Astrocyte (in vitro differentiated cells and primary cell): ENCODE measurements around the gene SRPK1.

Experiments used
- CTCF ChIP-seq: IDR thresholded peaks from 2 replicates; pipeline ENCODE4 v1.5.1; 2011; ENCODE audit warnings: low read depth, mild to moderate bottlenecking, inconsistent platforms, low read length, moderate library complexity; ENCODE audit not compliant: insufficient read depth
- EZH2 ChIP-seq: IDR thresholded peaks from 2 replicates; pipeline ENCODE4 v1.6.1; 2012; ENCODE audit warnings: mild to moderate bottlenecking, low read length, inconsistent platforms; ENCODE audit not compliant: insufficient read depth

GRCh38 chr6:35810971-35811698 is 109.8 kb downstream of the SRPK1 start:
- TF ChIP-seq CTCF (no peak), EZH2 (no peak)
